Measurements from ENCODE around the gene IRF2BP2. TPM values are rescaled to one million over a fixed set of nuclear protein-coding genes. Genes with fewer than 3 reads are reported as not detected.

The IRF2BP2 gene
- total and polyA plus RNA-seq, 2 of the 13 experiments (the other 11 are each of a cell fraction or from before 2014, with no cell fraction given), result 140 to 147 TPM

- TF ChIP-seq, protein P1, sequence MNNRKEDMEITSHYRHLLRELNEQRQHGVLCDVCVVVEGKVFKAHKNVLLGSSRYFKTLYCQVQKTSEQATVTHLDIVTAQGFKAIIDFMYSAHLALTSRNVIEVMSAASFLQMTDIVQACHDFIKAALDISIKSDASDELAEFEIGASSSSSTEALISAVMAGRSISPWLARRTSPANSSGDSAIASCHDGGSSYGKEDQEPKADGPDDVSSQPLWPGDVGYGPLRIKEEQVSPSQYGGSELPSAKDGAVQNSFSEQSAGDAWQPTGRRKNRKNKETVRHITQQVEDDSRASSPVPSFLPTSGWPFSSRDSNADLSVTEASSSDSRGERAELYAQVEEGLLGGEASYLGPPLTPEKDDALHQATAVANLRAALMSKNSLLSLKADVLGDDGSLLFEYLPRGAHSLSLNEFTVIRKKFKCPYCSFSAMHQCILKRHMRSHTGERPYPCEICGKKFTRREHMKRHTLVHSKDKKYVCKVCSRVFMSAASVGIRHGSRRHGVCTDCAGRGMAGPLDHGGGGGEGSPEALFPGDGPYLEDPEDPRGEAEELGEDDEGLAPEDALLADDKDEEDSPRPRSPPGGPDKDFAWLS (CRISPR knock-in tag; IDR thresholded peaks at IDR 0.05; ENCODE audit: borderline replicate concordance), result no peak
- TF ChIP-seq CTCF (CRISPR knock-in tag; IDR thresholded peaks at IDR 0.05) (peak; percentile 17; the same call in 1 of the 2 replicates), KDM6A (CRISPR knock-in tag; IDR thresholded peaks at IDR 0.05; ENCODE audit: low read depth) (no peak; the same call in 1 of the 2 replicates), ZC3H13 (CRISPR knock-in tag; IDR thresholded peaks at IDR 0.05) (no peak), CEBPZ (IDR thresholded peaks at IDR 0.05; ENCODE audit: low read length) (no peak), ZKSCAN8 (CRISPR knock-in tag; IDR thresholded peaks at IDR 0.05; ENCODE audit: borderline replicate concordance) (no peak), CHCHD3 (CRISPR knock-in tag; IDR thresholded peaks at IDR 0.05) (no peak), ZIK1 (CRISPR knock-in tag; IDR thresholded peaks at IDR 0.05; ENCODE audit: borderline replicate concordance, low read depth) (no peak)
- TF ChIP-seq, protein P2, sequence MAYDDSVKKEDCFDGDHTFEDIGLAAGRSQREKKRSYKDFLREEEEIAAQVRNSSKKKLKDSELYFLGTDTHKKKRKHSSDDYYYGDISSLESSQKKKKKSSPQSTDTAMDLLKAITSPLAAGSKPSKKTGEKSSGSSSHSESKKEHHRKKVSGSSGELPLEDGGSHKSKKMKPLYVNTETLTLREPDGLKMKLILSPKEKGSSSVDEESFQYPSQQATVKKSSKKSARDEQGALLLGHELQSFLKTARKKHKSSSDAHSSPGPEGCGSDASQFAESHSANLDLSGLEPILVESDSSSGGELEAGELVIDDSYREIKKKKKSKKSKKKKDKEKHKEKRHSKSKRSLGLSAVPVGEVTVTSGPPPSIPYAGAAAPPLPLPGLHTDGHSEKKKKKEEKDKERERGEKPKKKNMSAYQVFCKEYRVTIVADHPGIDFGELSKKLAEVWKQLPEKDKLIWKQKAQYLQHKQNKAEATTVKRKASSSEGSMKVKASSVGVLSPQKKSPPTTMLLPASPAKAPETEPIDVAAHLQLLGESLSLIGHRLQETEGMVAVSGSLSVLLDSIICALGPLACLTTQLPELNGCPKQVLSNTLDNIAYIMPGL (CRISPR knock-in tag; IDR thresholded peaks at IDR 0.05; ENCODE audit: borderline replicate concordance in 1 of 2, low read depth in 1 of 2), result 0 out of 4 replicates have a peak, but pooled peaks of 1 of the 2 experiments have one; percentile 17
- TF ChIP-seq, protein P3, sequence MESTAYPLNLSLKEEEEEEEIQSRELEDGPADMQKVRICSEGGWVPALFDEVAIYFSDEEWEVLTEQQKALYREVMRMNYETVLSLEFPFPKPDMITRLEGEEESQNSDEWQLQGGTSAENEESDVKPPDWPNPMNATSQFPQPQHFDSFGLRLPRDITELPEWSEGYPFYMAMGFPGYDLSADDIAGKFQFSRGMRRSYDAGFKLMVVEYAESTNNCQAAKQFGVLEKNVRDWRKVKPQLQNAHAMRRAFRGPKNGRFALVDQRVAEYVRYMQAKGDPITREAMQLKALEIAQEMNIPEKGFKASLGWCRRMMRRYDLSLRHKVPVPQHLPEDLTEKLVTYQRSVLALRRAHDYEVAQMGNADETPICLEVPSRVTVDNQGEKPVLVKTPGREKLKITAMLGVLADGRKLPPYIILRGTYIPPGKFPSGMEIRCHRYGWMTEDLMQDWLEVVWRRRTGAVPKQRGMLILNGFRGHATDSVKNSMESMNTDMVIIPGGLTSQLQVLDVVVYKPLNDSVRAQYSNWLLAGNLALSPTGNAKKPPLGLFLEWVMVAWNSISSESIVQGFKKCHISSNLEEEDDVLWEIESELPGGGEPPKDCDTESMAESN (CRISPR knock-in tag; conservative IDR thresholded peaks at IDR 0.05), result no peak
- TF ChIP-seq, protein P4, sequence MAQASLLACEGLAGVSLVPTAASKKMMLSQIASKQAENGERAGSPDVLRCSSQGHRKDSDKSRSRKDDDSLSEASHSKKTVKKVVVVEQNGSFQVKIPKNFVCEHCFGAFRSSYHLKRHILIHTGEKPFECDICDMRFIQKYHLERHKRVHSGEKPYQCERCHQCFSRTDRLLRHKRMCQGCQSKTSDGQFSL (CRISPR knock-in tag; IDR thresholded peaks at IDR 0.05), result no peak
- TF ChIP-seq, protein P5, sequence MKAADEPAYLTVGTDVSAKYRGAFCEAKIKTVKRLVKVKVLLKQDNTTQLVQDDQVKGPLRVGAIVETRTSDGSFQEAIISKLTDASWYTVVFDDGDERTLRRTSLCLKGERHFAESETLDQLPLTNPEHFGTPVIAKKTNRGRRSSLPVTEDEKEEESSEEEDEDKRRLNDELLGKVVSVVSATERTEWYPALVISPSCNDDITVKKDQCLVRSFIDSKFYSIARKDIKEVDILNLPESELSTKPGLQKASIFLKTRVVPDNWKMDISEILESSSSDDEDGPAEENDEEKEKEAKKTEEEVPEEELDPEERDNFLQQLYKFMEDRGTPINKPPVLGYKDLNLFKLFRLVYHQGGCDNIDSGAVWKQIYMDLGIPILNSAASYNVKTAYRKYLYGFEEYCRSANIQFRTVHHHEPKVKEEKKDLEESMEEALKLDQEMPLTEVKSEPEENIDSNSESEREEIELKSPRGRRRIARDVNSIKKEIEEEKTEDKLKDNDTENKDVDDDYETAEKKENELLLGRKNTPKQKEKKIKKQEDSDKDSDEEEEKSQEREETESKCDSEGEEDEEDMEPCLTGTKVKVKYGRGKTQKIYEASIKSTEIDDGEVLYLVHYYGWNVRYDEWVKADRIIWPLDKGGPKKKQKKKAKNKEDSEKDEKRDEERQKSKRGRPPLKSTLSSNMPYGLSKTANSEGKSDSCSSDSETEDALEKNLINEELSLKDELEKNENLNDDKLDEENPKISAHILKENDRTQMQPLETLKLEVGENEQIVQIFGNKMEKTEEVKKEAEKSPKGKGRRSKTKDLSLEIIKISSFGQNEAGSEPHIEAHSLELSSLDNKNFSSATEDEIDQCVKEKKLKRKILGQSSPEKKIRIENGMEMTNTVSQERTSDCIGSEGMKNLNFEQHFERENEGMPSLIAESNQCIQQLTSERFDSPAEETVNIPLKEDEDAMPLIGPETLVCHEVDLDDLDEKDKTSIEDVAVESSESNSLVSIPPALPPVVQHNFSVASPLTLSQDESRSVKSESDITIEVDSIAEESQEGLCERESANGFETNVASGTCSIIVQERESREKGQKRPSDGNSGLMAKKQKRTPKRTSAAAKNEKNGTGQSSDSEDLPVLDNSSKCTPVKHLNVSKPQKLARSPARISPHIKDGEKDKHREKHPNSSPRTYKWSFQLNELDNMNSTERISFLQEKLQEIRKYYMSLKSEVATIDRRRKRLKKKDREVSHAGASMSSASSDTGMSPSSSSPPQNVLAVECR (CRISPR knock-in tag; IDR thresholded peaks at IDR 0.05; ENCODE audit: borderline replicate concordance), result 0 out of 2 replicates have a peak, but pooled peaks have one; percentile 2
Measured at GRCh38 chr1:234619794-234620247, 9.8 kb upstream of the IRF2BP2 start (continued).

All from HepG2 (cell line).